MV-4-11 (cell line): ENCODE results near the gene NPAS4.
"Not testable (repeated sequence)": the region's sequence is repeated elsewhere in the genome, so short reads cannot be mapped to it uniquely, and the experiment has no call there.

Experiments used
- DNase-seq: peaks from one replicate; lab custom pipeline; 2025; lab: John Stamatoyannopoulos, UW

Gene NPAS4

DNA sequence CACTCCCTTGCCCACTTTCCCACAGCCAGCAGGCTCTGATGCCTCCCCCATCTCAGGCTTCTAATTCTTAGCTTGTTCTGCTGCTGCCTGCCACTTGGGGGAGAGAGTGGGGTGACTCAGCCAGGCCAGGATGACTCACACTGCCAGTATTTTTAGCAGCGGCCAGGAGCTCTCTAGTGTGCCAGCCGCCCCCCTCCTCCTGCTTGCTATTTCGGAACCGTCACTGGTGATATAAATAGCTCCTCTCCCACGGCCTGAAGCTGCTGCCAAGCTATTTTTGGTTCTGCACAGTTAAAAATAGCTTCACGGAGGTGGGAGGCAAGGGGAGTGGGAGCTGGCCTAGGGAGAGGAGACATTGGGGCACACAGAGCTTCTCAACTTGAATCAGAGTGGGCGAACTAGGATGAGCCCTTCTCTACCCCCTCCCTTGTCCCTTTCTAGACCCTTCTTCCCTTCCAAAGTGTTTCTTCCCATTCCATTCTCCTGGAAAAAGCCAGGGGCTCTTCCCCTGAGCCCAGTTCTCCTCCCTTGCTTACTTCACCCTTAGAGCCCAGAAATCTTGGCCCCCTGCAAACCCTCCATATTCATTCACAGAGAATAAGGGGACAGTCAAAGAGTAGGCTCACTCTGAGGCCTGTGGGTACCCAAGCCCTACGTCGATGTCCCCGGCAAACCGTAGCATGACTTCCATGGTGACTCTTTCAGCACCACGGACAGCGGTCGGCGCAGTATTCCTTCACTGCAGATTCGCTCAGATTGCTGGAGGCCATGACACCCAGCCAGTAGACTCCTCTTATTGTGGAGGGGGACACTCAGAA, 2.5 kb upstream of the NPAS4 start:
- DNase-seq: peak; percentile 95

DNA sequence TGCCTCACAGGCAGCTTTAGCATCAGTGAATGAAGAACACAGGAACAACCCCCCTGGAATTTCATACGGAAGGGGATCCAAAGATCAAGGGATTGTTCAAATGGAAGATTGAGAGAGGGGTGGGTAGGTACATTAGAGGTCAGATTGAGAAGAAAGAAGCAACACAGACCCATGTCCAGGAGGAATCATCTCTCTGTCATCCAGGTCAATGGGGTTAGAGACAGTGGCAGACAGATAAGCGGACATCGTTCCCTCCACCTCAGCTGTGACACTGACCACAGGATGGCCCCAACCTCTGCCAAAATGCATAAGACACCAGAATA, 1.9 kb upstream of the NPAS4 start:
- DNase-seq: no peak

- no peak for DNase-seq
Measured at GRCh38 chr11:66419825-66420224, 1.0 kb upstream of the NPAS4 start.

DNA sequence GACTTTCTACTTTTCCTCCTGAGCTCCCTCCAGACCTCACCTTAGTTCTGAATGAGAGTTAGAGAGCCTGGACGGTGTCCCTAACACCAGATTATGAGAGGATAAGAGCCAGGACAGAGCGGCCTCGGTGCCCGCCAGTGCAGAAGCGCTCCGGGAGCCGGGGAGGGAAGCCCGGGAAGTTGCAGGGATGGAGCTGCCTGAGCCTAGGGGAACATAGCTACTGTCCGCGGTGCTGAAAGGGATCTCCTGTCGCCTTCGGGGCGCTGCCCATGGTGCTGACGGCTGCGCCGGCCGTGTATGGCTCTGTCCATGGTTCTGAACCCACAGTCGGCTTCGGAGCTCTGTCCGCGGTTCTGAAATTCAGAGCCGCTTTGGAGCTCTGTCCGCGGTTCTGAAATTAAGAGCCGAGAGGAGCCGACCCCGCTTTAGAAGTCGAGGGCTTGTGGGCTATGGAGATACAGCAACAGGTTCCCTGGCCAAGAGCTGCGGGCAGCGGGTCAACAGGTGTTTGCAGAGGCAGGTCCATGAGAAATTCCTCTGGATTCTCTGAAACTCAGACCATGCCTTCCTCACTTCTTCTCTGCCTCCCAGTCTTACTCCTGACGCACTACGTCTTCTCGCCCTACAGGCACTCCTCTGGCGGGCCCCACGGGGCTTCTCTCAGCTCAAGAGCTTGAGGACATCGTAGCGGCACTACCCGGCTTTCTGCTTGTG, 814 bp downstream of the NPAS4 start:
- DNase-seq: peak; percentile 70

DNA sequence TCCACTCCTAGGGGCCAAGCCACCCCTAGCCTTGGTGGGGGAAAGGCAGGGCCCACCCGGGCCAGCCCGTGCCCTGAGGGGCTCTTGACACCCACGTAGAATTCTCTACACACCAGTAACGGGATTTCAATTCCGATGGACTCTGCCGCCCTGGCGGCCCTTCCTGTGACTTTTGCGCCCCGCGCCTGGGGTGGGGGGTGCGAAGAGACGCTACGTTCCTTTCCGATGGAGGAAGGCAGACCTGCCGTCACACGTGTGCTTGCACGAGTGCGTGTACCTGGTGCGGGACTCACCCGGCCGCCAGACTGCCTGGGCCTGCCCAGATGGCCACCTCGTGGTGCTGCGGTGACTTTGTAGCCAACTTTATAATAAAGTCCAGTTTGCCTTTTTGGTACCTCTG, 5.5 kb downstream of the NPAS4 start:
- no peak for DNase-seq

DNA sequence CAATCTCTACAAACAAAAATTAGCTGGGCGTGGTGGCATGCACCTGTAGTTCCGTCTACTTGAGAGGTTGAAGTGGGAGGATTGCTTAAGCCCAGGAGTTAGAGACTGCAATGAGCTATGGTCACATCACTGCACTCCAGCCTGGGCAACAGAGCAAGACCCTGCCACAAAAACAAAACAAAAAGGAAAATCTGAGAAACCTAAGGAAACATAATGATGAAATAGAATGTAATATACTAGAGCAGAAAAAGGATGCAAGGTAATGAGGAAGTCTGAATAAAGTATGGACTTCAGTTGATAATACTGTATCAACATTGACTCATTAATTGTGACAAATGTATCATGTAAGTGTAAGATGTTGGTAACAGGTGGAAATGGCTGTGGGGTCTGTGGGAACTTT, 8.1 kb downstream of the NPAS4 start:
- DNase-seq: no peak

- DNase-seq: peak; percentile 65
Measured at GRCh38 chr11:66429983-66430602, 9.3 kb downstream of the NPAS4 start.

DNA sequence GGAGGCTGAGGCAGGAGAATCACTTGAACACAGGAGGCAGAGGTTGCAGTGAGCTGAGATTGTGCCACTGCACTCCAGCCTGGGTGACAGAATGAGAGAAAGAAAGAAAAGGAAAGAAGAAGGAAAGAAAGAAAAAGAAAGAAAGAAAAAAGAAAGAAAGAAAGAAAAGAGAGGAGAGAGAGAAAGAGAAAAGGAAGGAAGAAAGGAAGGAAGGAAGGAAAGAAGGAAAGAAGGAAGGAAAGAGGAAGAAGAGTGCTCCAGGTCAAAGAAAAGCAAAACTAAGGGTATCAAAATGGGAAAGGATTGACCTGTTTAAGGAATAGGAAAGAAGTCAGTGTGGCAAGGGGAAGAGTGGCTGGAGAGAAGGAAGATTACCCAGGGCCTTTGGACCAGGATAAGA, 10.5 kb downstream of the NPAS4 start:
- not testable (repeated sequence) for DNase-seq

DNA sequence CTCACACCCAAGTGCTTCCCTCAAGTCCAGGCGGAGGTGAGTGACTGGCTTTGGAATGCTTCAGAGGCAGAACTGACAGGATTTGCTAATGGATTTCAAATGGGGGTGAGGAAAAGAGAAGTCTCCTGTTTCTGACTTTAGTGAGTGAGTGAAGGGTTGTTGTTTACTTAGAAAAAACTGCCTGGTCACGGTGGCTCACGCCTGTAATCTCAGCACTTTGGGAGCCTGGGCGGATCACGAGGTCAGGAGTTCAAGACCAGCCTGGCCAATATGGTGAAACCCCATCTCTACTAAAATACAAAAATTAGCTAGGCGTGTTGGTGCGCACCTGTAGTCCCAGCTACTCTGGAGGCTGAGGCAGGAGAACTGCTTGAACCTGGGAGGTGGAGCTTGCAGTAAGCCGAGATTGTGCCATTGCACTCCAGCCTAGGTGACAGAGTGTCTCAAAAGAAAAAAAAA, 11.1 kb downstream of the NPAS4 start:
- not testable (repeated sequence) for DNase-seq

DNA sequence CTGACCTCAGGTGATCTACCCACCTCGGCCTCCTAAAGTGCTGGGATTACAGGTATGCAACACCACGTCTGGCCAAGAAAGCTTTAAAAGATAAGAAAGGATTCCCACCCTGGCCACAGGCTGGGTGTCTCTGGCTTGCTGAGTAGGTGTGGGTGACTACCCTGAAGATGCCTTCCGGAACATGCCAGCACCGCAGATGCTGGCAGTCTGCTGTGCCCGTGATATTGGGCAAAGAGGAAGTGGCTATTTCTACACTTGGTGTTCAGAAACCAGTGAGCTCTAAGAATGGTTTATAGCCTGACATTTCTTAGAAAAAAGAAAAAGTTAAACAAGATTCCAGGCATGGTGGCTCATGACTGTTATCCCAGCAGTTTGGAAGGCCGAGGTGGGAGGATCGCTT, 11.8 kb downstream of the NPAS4 start:
- DNase-seq: peak; percentile 93

DNA sequence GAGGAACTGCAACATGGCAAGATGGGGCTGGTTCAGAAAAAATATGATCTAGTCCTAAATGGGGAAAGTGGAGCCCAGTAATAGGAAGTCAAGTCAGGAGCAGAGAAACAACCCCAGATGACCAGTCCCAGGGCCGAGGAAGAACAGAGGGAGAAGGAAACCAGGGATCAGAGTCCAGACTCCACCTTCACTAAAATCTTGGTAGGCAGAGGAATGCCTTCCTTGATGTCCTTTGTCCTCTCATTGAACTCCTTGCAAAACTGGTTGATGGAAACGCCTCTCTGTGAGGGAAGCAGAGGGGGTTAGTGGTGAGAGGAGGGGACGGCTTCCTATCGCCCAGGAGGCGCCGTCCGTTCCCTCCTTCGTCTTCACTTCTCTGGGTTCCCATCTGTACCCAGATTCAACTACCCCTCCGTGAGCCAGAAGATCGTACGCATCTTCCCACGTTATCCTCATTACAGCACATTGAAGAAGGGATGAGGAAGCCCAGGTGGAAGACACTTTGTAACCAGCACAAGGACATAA, 17.2 kb downstream of the NPAS4 start:
- DNase-seq: no peak

- peak; percentile 91 for DNase-seq
Measured at GRCh38 chr11:66438504-66439466, 17.9 kb downstream of the NPAS4 start, which contains the start of gene MRPL11. Gene MRPL11, minus strand, starts transcription at chr11:66438848. Its CDS starts 94 bp downstream, at chr11:66438754.

DNA sequence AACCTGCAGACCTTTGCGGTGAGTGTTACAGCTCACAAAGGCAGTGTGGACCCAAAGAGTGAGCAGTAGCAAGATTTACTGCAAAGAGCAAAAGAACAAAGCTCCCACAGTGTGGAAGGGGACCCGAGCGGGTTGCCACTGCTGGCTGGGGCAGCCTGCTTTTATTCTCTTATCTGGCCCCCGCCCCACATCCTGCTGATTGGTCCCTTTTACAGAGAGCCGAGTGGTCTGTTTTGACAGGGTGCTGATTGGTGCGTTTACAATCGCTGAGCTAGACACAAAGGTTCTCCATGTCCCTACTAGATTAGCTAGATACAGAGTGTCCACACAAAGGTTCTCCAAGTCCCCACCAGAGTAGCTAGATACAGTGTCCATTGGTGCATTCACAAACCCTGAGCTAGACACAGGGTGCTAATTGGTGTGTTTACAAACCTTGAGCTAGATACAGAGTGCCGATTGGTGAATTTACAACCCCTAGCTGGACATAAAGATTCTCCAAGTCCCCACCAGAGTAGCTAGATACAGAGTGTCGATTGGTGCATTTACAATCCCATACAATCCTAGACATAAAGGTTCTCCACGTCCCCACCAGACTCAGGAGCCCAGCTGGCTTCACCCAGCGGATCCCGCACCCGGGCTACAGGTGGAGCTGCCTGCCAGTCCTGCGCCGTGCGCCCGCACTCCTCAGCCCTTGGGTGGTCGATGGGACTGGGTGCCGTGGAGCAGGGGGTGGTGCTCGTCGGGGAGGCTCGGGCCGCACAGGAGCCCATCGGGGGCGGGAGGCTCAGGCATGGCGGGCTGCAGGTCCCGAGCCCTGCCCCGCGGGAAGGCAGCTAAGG, 19.5 kb downstream of the NPAS4 start:
- not testable (repeated sequence) for DNase-seq

DNA sequence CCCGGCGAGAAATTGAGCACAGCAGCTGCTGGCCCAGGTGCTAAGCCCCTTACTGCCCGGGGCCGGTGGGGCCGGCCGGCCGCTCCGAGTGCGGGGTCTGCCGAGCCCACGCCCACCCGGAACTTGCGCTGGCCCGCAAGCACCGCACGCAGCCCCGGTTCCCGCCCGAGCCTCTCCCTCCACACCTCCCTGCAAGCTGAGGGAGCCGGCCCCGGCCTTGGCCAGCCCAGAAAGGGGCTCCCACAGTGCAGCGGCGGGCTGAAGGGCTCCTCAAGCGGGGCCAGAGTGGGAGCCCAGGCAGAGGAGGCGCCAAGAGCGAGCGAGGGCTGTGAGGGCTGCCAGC, 20.1 kb downstream of the NPAS4 start:
- DNase-seq: not testable (repeated sequence)

DNA sequence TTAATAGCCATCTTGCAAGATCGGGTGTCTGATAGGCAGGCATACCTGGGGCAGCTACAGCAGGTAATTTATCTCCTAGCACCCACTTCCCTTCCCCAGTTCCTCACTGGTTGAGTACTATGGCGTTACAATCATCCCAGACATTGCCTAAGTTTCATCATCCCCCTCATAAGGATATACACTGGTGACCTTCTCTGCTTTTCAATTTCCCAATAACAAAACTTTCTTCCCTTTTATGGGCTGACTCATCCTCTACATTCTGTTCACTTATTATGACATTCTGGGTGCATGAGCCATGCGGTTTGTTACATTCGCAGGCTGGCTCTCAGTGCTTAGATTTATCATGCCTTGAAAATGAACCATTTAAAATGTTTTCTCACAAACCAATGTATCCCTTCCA, 22.8 kb downstream of the NPAS4 start:
- peak; percentile 99 for DNase-seq

GRCh38 chr11:66447012-66447411, 26.2 kb downstream of the NPAS4 start:
- no peak for DNase-seq

- DNase-seq: peak; percentile 16
Measured at GRCh38 chr11:66448523-66448922, 27.7 kb downstream of the NPAS4 start.

DNA sequence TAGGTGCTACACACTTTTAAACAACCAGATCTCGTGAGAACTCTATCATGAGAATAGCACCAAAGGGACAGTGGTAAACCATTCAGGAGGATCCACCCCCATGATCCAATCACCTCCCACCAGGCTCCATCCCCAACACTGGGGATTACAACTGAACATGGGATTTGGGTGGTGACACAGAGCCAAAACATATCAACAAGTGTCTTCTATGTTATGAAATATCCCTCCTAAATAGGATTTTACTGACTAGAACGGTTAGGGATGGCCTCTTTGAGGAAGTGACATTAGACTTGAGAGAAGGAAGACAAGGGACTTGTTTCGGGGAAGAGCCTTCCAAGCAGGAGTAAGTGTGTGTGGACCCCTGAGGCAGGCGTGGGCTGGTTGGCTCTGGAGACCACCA, 29.7 kb downstream of the NPAS4 start:
- DNase-seq: peak; percentile 90

DNA sequence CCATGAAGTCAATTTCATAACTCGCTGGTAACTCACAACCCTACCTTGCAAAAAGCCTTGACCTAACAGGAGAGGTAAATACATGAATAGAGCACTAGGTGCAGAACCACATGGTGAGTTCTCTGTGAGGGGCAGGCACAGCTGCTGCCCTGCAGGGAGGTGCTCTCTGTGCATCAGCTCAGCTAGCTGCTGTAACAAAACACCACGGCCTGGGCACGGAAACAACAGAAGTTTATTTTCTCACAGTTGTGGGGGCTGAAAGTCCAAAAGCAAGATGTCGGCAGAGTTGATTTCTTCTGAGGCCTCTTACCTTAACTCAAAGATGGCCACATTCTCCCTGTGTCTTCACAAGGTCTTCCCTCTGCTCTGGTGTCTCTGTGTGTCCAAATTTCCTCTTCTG, 30.8 kb downstream of the NPAS4 start:
- no peak for DNase-seq

- no peak for DNase-seq
Measured at GRCh38 chr11:66454247-66454646, 33.4 kb downstream of the NPAS4 start.

GRCh38 chr11:66454828-66455227, 34.0 kb downstream of the NPAS4 start:
- DNase-seq: no peak
